Liver (tissue), 3 donors: ENCODE results near the gene KRT4.

ENCODE experiments used
- ATF3 ChIP-seq: IDR thresholded peaks from 2 replicates; pipeline ENCODE4 v1.6.1; 2016; ENCODE audit warnings: antibody characterized with exemption
- CTCF ChIP-seq: fragments of 150-350 bp; IDR thresholded peaks from 2 replicates; pipeline ENCODE4 v1.5.1; 2017; ENCODE audit warnings: improper control_type of control experiment, low read depth, low read length; ENCODE audit not compliant: missing input control
- EGR1 ChIP-seq, 2 donors: IDR thresholded peaks; 2 replicates each; pipeline ENCODE4 v1.6.1; 2016 to 2018; ENCODE audit warnings: antibody characterized with exemption in 2 of 2, low read depth in 2 of 2
- GABPA ChIP-seq, 2 donors: IDR thresholded peaks in 1 of 2; conservative IDR thresholded peaks in 1 of 2; 2 replicates each; pipeline ENCODE4 v1.6.1; 2016; ENCODE audit warnings: antibody characterized with exemption in 2 of 2, mild to moderate bottlenecking in 1 of 2, moderate library complexity in 1 of 2
- JUND ChIP-seq, 2 donors: IDR thresholded peaks; 2 replicates each; pipeline ENCODE4 v1.6.1; 2016; ENCODE audit warnings: antibody characterized with exemption in 2 of 2
- MAX ChIP-seq: IDR thresholded peaks from 2 replicates; pipeline ENCODE4 v1.6.1; 2016; ENCODE audit warnings: antibody characterized with exemption
- NR2F2 ChIP-seq: IDR thresholded peaks from 2 replicates; pipeline ENCODE4 v1.6.1; 2016; ENCODE audit warnings: antibody characterized with exemption
- RAD21 ChIP-seq, 2 donors: IDR thresholded peaks; 2 replicates each; pipeline ENCODE4 v1.6.1; 2016; ENCODE audit warnings: antibody characterized with exemption in 2 of 2, mild to moderate bottlenecking in 2 of 2
- REST ChIP-seq: IDR thresholded peaks from 2 replicates; pipeline ENCODE4 v1.6.1; 2016; ENCODE audit warnings: antibody characterized with exemption, mild to moderate bottlenecking
- RXRA ChIP-seq, 2 donors: IDR thresholded peaks; 2 replicates each; pipeline ENCODE4 v1.6.1; 2017 to 2018; ENCODE audit warnings: antibody characterized with exemption in 2 of 2, mild to moderate bottlenecking in 1 of 2
- SP1 ChIP-seq: IDR thresholded peaks from 2 replicates; pipeline ENCODE4 v1.6.1; 2018; ENCODE audit warnings: antibody characterized with exemption, mild to moderate bottlenecking
- TAF1 ChIP-seq: conservative IDR thresholded peaks from 2 replicates; pipeline ENCODE4 v1.6.1; 2016; ENCODE audit warnings: antibody characterized with exemption, mild to moderate bottlenecking
- YY1 ChIP-seq: IDR thresholded peaks from 2 replicates; pipeline ENCODE4 v1.6.1; 2016; ENCODE audit warnings: antibody characterized with exemption, mild to moderate bottlenecking
- ZBTB33 ChIP-seq: IDR thresholded peaks from 2 replicates; pipeline ENCODE4 v1.6.1; 2016; ENCODE audit warnings: antibody characterized with exemption
- donor health status: healthy.
- donor health status: healthy.

GRCh38 chr12:52821826-52822660 is 8.1 kb upstream of the KRT4 start:
- no peak for TF ChIP-seq ZBTB33
- TF ChIP-seq CTCF: no peak
- no peak for TF ChIP-seq YY1
- no peak for TF ChIP-seq TAF1
- no peak for TF ChIP-seq RXRA (IDR thresholded peaks at IDR 0.05)
- TF ChIP-seq SP1: no peak
- TF ChIP-seq MAX: no peak
- TF ChIP-seq GABPA (IDR thresholded peaks at IDR 0.05 in 1 of 2, conservative IDR thresholded peaks at IDR 0.05 in 1 of 2): no peak
- no peak for TF ChIP-seq NR2F2
- TF ChIP-seq EGR1 (IDR thresholded peaks at IDR 0.05; ENCODE audit: low read depth in 2 of 2): no peak
- TF ChIP-seq RAD21 (IDR thresholded peaks at IDR 0.05): no peak
- no peak for TF ChIP-seq REST
- no peak for TF ChIP-seq JUND (IDR thresholded peaks at IDR 0.05)
- no peak for TF ChIP-seq ATF3
